Uterus (tissue), 4 donors: Measurements from ENCODE around the gene ABRACL. TPM values are rescaled to one million over a fixed set of nuclear protein-coding genes. Genes with fewer than 3 reads are reported as not detected.

Experiments used
- DNase-seq, 2 donors: peaks; one replicate each; pipeline ENCODE4 v3.0.0-alpha.2; 2019 to 2020
- H3K27ac ChIP-seq, 2 donors: fragments of 200-600 bp; sonication (generic); 1 replicate in 1 of 2; 2 replicates in 1 of 2; pipeline ENCODE4 v1.5.1; 2016 to 2018
- H3K27me3 ChIP-seq, 2 donors: fragments of 200-600 bp; sonication (generic); one replicate each; pipeline ENCODE4 v1.5.1; 2018 to 2019; ENCODE audit warnings: control low read depth in 1 of 2
- H3K36me3 ChIP-seq, 2 donors: fragments of 200-600 bp; sonication (generic); one replicate each; pipeline ENCODE4 v1.5.1; 2019; ENCODE audit warnings: control low read depth in 1 of 2
- H3K4me1 ChIP-seq, 2 donors: fragments of 200-600 bp; sonication (generic); one replicate each; pipeline ENCODE4 v1.5.1; 2018 to 2019; ENCODE audit warnings: control low read depth in 1 of 2
- H3K4me3 ChIP-seq, 2 donors: fragments of 200-600 bp; sonication (generic); 1 replicate in 1 of 2; 2 replicates in 1 of 2; pipeline ENCODE4 v1.5.1; 2018 to 2019; ENCODE audit warnings: mild to moderate bottlenecking in 1 of 2
- H3K9me3 ChIP-seq, 2 donors: fragments of 200-600 bp; sonication (generic); one replicate each; pipeline ENCODE4 v1.5.1; 2019; ENCODE audit warnings: control low read depth in 1 of 2
- POLR2A ChIP-seq, 2 donors: fragments of 450-650 bp; IDR thresholded peaks; one replicate each; pipeline ENCODE4 v1.6.1; 2016; ENCODE audit warnings: antibody characterized with exemption in 2 of 2, mild to moderate bottlenecking in 1 of 2, moderate library complexity in 1 of 2
- intact Hi-C: fragments of 100-400 bp; cut with DNase I; formaldehyde crosslinking; loops from one replicate; pipeline ENCODE4 v1.15.1; 2023; ENCODE audit warnings: low total_unique reads
- total RNA-seq, 4 donors: library from RNA; depleted of rRNA in 3 of 4; stranded (reverse); fragments of >200 nt in 3 of 4; gene quantifications; one replicate each; pipeline versions ENCODE4 v1.1.0 to v1.2.4, GENCODE V29; 2014 to 2023
- TF ChIP-seq, protein P1 (sequence below), 4 experiments: fragments of 200-600 bp in 2 of 4; fragments of 450-650 bp in 2 of 4; sonication (generic) in 2 of 4; IDR thresholded peaks; one replicate each; pipeline ENCODE4 v1.5.1; 2016 to 2019; ENCODE audit warnings: antibody characterized with exemption in 4 of 4, mild to moderate bottlenecking in 2 of 4, moderate library complexity in 1 of 4
- donor health status: DM: yes; HTN: yes; CAD: no.

The ABRACL gene
- 1 to 10 TPM in 3 of 4 donors, not detected in 1; 6.2 to 10.0 (median 6.2) TPM for total RNA-seq

- Histone ChIP-seq H3K9me3 (no peaks in the 10 kb centered on the region), H3K4me3 (peak within 1 kb of the TSS; percentile 59 to 66), H3K4me1 (peaks cover 0 to 4% of the 10 kb centered on the region in 2 donors), H3K27me3 (no peaks in the 10 kb centered on the region), H3K27ac (peak within 1 kb of the TSS; percentile 75 to 80), H3K36me3 (no peaks in the 10 kb centered on the region)
- TF ChIP-seq, protein P1, sequence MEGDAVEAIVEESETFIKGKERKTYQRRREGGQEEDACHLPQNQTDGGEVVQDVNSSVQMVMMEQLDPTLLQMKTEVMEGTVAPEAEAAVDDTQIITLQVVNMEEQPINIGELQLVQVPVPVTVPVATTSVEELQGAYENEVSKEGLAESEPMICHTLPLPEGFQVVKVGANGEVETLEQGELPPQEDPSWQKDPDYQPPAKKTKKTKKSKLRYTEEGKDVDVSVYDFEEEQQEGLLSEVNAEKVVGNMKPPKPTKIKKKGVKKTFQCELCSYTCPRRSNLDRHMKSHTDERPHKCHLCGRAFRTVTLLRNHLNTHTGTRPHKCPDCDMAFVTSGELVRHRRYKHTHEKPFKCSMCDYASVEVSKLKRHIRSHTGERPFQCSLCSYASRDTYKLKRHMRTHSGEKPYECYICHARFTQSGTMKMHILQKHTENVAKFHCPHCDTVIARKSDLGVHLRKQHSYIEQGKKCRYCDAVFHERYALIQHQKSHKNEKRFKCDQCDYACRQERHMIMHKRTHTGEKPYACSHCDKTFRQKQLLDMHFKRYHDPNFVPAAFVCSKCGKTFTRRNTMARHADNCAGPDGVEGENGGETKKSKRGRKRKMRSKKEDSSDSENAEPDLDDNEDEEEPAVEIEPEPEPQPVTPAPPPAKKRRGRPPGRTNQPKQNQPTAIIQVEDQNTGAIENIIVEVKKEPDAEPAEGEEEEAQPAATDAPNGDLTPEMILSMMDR (IDR thresholded peaks at IDR 0.05), result no peak
- TF ChIP-seq POLR2A (IDR thresholded peaks at IDR 0.05), result no peak
- peak; percentile 58 to 63 for DNase-seq
- intact Hi-C loops, result no loop called here
Observed at GRCh38 chr6:139028658-139029469, at the start of gene ABRACL. TSS of gene ABRACL (plus strand) at chr6:139028745. CDS start at chr6:139034161, 5,416 bp downstream.

DNA sequence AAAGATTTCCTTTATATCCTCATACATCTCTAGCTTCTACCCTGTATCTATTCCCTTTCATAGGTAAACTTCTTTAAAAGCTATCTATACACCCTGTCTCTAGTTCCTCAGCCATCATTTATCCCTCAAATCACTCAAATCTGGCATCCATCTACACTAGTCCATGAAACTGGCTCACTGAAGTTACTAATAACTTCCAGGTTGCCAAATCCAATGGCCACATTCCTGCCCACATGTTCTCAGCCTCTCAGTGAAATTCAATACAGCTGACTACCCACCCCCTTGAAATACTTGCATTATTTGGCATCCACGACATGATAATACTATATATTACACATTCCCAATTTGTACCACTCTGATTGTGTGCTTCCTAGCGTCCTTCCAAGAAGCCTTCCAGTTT is 49.2 kb upstream of the ABRACL start:
- Histone ChIP-seq H3K27me3 (no peaks in the 10 kb centered on the region), H3K36me3 (no peaks in the 10 kb centered on the region), H3K9me3 (no peaks in the 10 kb centered on the region), H3K4me1 (peaks cover 0 to 8% of the 10 kb centered on the region in 2 donors), H3K27ac (no peak overlapping the region), H3K4me3 (no peak overlapping the region)
- TF ChIP-seq, protein P1 (IDR thresholded peaks at IDR 0.05), result no peak
- TF ChIP-seq POLR2A (IDR thresholded peaks at IDR 0.05), result no peak
- no peak for DNase-seq
- intact Hi-C loops, result no loop called here

- Histone ChIP-seq H3K4me3 (no peak overlapping the region), H3K27ac (no peak overlapping the region), H3K36me3 (no peaks in the 10 kb centered on the region), H3K4me1 (peaks cover 0 to 8% of the 10 kb centered on the region in 2 donors), H3K9me3 (no peaks in the 10 kb centered on the region), H3K27me3 (no peaks in the 10 kb centered on the region)
- TF ChIP-seq POLR2A (IDR thresholded peaks at IDR 0.05), result no peak
- TF ChIP-seq, protein P1 (IDR thresholded peaks at IDR 0.05), result no peak
- no peak for DNase-seq
- intact Hi-C loops, result no loop called here
Observed at GRCh38 chr6:138979813-138980668, 48.5 kb upstream of the ABRACL start.

DNA sequence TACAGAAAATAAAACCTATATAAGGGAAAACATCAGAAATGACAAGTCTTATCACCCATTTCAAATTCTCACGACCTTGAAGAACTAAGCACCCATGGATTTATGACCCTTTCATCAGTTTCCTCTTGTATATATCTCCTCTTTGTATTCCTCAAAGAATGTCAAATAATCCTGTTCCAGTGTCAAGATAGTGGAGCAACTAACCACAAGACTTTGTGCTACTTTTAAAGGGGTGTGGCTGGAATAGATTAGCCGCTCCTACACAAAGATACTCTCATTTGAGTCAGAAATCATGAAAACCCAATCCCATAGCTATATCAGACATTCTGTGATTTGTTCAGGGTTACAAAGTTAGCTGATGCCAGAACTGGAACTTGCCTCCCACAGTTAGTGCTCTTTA is 47.1 kb upstream of the ABRACL start:
- intact Hi-C loops, result no loop called here
- Histone ChIP-seq H3K4me3 (no peak overlapping the region), H3K27ac (peak overlapping the region in 1 of 2 donors; percentile 56), H3K36me3 (no peaks in the 10 kb centered on the region), H3K4me1 (peaks cover 0 to 8% of the 10 kb centered on the region in 2 donors), H3K27me3 (no peaks in the 10 kb centered on the region), H3K9me3 (no peaks in the 10 kb centered on the region)
- no peak for DNase-seq
- TF ChIP-seq POLR2A (IDR thresholded peaks at IDR 0.05), result no peak
- TF ChIP-seq, protein P1 (IDR thresholded peaks at IDR 0.05), result no peak
